GM13977 (cell line): ENCODE measurements around the gene KCNQ1.

ENCODE experiments used
- DNase-seq: peaks from one replicate; pipeline ENCODE4 v3.0.0; 2012; ENCODE audit warnings: low spot score
- CTCF ChIP-seq: IDR thresholded peaks from 2 replicates; pipeline ENCODE4 v1.5.1; 2012; ENCODE audit warnings: mild to moderate bottlenecking, control low read depth; ENCODE audit not compliant: insufficient read depth; ENCODE audit errors: extremely low read depth, missing control alignments
- in situ Hi-C: fragments of 300-500 bp; cut with MboI; formaldehyde crosslinking; loops from one replicate; pipeline ENCODE4 v1.12.0; 2022; ENCODE audit warnings: low sequenced_read_pairs, low pct_unique_long_range_greater_than_20kb, mixed read lengths, inconsistent platforms; ENCODE audit not compliant: unreplicated experiment

Gene KCNQ1

GRCh38 chr11:2451336-2451735 is 6.5 kb downstream of the KCNQ1 start:
- in situ Hi-C loops = no loop called here
- TF ChIP-seq CTCF = no peak

DNA sequence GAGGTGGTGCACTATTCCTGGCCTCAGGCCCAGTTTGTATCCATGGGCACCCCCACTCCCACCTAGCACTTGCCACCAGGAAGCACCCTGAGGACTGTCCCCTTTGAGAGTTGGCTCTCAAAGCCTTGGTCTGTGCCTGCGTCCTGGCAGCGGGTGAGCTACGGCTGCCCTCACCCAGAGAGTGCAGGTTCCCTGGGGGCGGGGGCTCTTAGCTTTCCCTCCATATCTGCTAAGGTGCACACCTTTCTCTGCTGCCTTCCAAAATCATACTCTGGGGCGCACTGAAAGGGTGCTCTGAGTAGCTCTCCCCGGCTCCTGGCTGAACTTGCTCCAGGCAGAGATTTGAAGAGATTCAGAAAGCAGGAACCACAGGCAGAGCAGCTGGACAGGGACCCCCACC is 7.1 kb downstream of the KCNQ1 start:
- in situ Hi-C loops = no loop called here
- TF ChIP-seq CTCF = no peak
- DNase-seq = no peak

More at GRCh38 chr11:2451336-2451735, 6.5 kb downstream of the KCNQ1 start:
- DNase-seq = no peak

GRCh38 chr11:2452321-2453012 is 7.7 kb downstream of the KCNQ1 start:
- TF ChIP-seq CTCF = no peak
- in situ Hi-C loops = no loop called here
- DNase-seq = no peak

DNA sequence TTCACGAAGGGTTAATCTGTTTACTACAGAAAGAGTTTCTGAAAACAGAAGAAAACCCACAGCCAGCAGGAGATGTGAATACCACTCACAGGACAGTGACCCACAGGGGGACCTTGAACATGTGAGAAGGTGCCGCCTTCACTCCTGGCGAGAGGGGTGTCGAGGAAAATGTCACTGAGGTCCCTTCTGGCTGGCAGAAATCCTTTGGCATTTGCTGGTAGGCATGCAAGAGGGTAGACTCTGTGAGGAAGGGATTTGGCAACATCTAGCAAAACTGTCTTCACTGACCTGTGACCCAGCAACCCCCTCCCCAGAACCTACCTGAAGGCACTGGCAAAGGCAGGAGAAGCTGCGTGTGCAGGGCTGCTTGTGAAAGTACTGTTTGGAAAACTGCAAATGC is 8.6 kb downstream of the KCNQ1 start:
- TF ChIP-seq CTCF = no peak
- in situ Hi-C loops = no loop called here
- no peak for DNase-seq

- no peak for DNase-seq
- in situ Hi-C loops = no loop called here
- no peak for TF ChIP-seq CTCF
These were observed 13.5 kb downstream of the KCNQ1 start for GRCh38 chr11:2458321-2458720.

DNA sequence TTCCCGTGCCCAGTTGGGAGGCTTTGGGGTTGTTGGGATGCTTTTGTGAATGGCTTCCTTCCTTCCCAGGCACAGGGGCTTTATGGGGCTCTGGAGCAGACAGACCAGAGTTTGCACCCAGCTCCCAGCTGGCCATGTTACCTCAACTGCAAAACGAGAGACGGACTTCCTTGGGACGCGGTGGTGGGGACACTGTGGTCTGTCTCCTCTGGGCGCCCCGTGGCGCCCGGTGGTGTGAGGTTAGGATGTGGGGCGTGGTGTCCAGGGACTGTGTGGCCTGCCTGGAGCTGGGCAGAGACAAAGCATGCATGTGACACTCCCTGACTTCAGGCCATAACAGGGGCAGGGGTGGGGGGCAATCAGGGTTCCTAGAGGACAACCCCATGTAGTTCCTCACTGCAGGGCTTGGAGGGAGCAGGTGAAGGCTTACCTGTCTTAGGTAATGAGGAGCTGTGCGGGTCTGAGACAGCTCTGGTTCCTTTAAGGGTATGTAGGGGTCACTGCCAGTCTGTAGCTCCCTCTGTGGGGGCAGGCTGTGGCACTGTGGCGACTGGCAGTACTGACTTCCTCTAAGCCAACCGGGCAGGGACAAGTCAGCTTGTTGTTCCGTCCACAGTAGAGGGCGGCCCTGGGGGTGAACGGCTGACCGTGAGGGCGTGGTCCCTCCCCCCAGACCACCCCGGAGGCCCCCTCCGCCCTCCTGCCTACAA is 14.4 kb downstream of the KCNQ1 start:
- TF ChIP-seq CTCF = no peak
- in situ Hi-C loops = no loop called here
- no peak for DNase-seq
